DOHH2 (cell line): Measurements from ENCODE around the gene ARHGEF4.

ENCODE experiments used
- H3F3A ChIP-seq: fragments of 200-600 bp; sonication (generic), shearing (Covaris generic); 2 replicates; pipeline ENCODE4 v1.6.0; 2016; ENCODE audit warnings: antibody characterized with exemption, mild to moderate bottlenecking; ENCODE audit not compliant: control insufficient read depth, insufficient read depth
- H3K27ac ChIP-seq: fragments of 200-600 bp; sonication (generic); 2 replicates; pipeline ENCODE4 v1.5.1; 2014; ENCODE audit warnings: low read depth, mild to moderate bottlenecking, low read length, moderate library complexity
- H3K27me3 ChIP-seq: fragments of 200-600 bp; sonication (generic); 2 replicates; pipeline ENCODE4 v1.6.1; 2014; ENCODE audit warnings: mild to moderate bottlenecking, low read length, mixed read lengths; ENCODE audit not compliant: control insufficient read depth
- H3K36me3 ChIP-seq: fragments of 200-600 bp; sonication (generic); 2 replicates; pipeline ENCODE4 v1.6.1; 2014; ENCODE audit warnings: mild to moderate bottlenecking, low read length, moderate library complexity, mixed read lengths; ENCODE audit not compliant: control insufficient read depth
- H3K4me1 ChIP-seq: fragments of 200-600 bp; sonication (generic); 2 replicates; pipeline ENCODE4 v1.6.1; 2014; ENCODE audit warnings: mild to moderate bottlenecking, low read length, mixed read lengths; ENCODE audit not compliant: control insufficient read depth
- H3K4me2 ChIP-seq: fragments of 200-600 bp; sonication (generic); 2 replicates; pipeline ENCODE4 v1.6.0; 2014; ENCODE audit warnings: mild to moderate bottlenecking, low read length, moderate library complexity
- H3K4me3 ChIP-seq: fragments of 200-600 bp; sonication (generic); 2 replicates; pipeline ENCODE4 v1.5.1; 2014; ENCODE audit warnings: mild to moderate bottlenecking, low read length, mixed read lengths
- H3K79me2 ChIP-seq: fragments of 200-600 bp; sonication (generic); 2 replicates; pipeline ENCODE4 v1.6.1; 2014; ENCODE audit warnings: mild to moderate bottlenecking, low read length, mixed read lengths; ENCODE audit not compliant: control insufficient read depth
- H3K9me2 ChIP-seq: fragments of 200-600 bp; sonication (generic); replicated peaks from 2 replicates; pipeline ENCODE4 v1.6.1; 2014; ENCODE audit warnings: mild to moderate bottlenecking, low read length, mixed read lengths; ENCODE audit not compliant: control insufficient read depth
- H3K9me3 ChIP-seq: fragments of 200-600 bp; sonication (generic); 2 replicates; pipeline ENCODE4 v1.6.1; 2014; ENCODE audit warnings: antibody characterized with exemption, low read length, mixed read lengths; ENCODE audit not compliant: control insufficient read depth, insufficient read depth
- H4K20me1 ChIP-seq: fragments of 200-600 bp; sonication (generic); 2 replicates; pipeline ENCODE4 v1.6.0; 2014; ENCODE audit warnings: low read depth, mild to moderate bottlenecking, antibody characterized with exemption, low read length, moderate library complexity; ENCODE audit not compliant: control insufficient read depth, insufficient read depth
- EZH2phosphoT487 ChIP-seq: fragments of 200-600 bp; sonication (generic); IDR thresholded peaks from 2 replicates; pipeline ENCODE4 v1.6.1; 2017; ENCODE audit warnings: borderline replicate concordance, mild to moderate bottlenecking, antibody characterized with exemption, low read length, moderate library complexity, mixed read lengths
- TF ChIP-seq, protein P1 (sequence below): fragments of 200-600 bp; sonication (generic); IDR thresholded peaks from one replicate; pipeline ENCODE4 v1.5.1; 2014; ENCODE audit warnings: antibody characterized with exemption, mild to moderate bottlenecking, low read depth, low read length; ENCODE audit not compliant: poor library complexity, severe bottlenecking

The ARHGEF4 gene

DNA sequence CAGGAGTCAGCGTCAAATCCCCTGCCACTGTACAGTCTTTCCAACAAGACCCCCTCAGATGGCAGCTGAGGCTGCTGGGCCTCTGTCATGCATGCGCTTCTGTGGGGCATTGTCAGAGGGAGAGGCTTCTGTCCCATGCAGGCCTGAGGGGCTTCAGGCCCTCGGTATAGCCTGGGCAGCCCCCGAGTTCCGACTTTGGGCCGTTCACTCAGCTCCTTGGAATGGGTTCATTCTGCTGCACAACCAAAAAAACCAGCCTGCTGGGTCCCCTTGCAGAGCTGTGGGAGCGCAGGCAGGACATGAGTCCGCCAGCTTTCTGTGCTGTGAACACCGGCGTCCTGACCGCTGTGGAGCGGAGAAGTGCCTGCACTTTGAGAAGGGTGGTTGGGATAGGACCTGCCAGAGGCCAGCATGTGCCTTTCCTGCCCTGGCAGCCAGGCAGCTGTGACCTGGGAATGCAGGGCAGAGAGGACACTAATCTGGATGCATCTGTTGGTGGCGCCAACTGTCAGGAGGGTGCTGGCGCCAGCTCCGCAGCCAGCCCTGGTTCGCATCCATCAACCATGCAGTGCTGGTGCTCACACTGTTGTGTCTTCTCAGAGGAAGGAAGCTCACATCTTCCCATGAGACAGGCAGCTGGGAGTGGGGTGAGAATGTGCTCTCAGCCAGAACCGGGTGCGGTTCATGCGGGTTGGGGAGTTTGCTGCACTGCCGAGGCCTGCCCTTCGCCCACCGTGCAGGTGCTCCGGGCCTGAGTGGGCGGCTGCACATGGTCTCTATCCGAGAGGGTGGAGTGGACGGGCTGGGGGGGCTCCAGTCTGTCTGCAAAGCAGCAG lies 14.3 kb downstream of the ARHGEF4 start:
- Histone ChIP-seq H3K27ac (no peak overlapping the region), H3K9me3 (no peaks in the 10 kb centered on the region), H3K4me2 (no peak overlapping the region), H3K27me3 (no peaks in the 10 kb centered on the region), H3K4me3 (no peak overlapping the region), H3F3A (no peaks in the 10 kb centered on the region), H3K9me2 (no peaks in the 10 kb centered on the region), H3K36me3 (no peaks in the 10 kb centered on the region), H4K20me1 (no peaks in the 10 kb centered on the region), H3K79me2 (no peaks in the 10 kb centered on the region), H3K4me1 (no peaks in the 10 kb centered on the region)
- TF ChIP-seq, protein P1, sequence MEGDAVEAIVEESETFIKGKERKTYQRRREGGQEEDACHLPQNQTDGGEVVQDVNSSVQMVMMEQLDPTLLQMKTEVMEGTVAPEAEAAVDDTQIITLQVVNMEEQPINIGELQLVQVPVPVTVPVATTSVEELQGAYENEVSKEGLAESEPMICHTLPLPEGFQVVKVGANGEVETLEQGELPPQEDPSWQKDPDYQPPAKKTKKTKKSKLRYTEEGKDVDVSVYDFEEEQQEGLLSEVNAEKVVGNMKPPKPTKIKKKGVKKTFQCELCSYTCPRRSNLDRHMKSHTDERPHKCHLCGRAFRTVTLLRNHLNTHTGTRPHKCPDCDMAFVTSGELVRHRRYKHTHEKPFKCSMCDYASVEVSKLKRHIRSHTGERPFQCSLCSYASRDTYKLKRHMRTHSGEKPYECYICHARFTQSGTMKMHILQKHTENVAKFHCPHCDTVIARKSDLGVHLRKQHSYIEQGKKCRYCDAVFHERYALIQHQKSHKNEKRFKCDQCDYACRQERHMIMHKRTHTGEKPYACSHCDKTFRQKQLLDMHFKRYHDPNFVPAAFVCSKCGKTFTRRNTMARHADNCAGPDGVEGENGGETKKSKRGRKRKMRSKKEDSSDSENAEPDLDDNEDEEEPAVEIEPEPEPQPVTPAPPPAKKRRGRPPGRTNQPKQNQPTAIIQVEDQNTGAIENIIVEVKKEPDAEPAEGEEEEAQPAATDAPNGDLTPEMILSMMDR = no peak
- TF ChIP-seq EZH2phosphoT487 = no peak

DNA sequence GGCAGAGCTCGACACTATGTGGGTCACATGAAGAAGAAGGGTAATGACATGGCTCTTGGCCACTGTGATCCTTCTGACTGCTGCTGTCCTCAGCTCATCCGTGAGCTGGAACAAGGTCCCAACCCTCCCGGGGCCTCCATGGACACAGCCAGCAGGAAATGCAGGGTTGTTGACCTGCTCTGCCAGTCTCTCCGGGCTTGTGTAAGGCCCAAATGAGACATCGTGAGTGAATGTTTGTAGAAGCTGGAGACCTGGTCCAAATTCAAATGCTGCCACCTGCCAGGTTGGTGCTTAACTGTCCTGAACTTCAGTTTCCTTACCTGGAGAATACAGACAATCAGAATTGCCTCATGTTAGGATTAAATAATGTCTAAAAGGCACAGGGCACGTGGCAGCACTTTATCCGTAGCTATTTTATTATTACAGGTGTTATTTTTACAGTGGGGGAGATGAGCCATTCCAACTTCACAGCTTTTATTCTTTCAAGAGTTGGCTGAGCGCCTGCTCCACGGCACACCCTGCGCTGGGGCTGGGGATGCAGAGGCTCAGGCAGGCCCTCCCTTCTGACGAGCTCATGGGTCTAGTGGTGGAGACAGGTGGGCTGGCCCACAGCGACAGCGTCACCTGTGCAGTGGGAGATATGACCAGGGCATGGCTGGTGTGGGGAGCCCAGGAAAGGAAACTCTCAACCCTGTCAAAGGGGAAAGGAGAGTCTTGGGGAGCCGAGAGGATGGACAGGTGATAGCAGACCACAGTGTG lies 15.1 kb downstream of the ARHGEF4 start:
- H4K20me1 ChIP-seq = no peaks in the 10 kb centered on the region
- H3K27ac ChIP-seq = no peak overlapping the region
- H3K4me2 ChIP-seq = no peak overlapping the region
- no peaks in the 10 kb centered on the region for H3K36me3 ChIP-seq
- H3K9me3 ChIP-seq = no peaks in the 10 kb centered on the region
- no peaks in the 10 kb centered on the region for H3K27me3 ChIP-seq
- H3F3A ChIP-seq = no peaks in the 10 kb centered on the region
- no peak overlapping the region for H3K4me3 ChIP-seq
- TF ChIP-seq, protein P1 = no peak
- no peaks in the 10 kb centered on the region for H3K4me1 ChIP-seq
- no peaks in the 10 kb centered on the region for H3K9me2 ChIP-seq
- H3K79me2 ChIP-seq = no peaks in the 10 kb centered on the region

DNA sequence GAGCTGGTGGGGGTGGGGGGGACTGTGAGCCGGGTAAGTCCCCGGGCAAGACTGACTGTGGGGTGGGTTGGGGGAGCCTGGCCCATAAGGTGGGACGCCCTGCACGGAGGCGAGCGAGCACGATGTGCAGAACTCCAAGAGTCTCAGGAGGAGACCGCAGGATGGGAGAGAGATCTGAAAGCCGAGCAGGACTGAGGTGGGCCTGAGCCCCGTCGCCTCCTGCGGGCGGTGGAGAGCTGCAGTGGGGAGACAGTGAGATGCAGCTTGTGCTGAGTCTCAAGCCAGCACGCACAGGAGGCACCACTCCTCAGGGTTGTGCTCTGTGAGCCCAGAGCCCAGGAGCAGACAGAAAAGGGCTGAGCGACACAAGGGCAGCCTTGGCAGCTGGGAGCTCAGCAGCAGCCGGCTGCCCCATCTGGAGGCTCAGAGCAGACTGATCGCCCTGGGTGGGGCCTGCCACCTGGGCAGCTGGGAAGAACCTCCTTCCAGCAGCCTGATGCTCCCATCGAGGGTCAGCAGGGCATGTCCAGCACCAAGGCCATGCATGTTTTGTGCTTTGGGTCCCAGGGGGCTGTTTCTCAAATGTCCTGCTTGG lies 15.9 kb downstream of the ARHGEF4 start:
- H3K4me2 ChIP-seq = no peak overlapping the region
- no peaks in the 10 kb centered on the region for H3K36me3 ChIP-seq
- H3K27me3 ChIP-seq = no peaks in the 10 kb centered on the region
- no peaks in the 10 kb centered on the region for H4K20me1 ChIP-seq
- H3K4me1 ChIP-seq = no peaks in the 10 kb centered on the region
- no peaks in the 10 kb centered on the region for H3K9me2 ChIP-seq
- no peaks in the 10 kb centered on the region for H3K9me3 ChIP-seq
- no peak overlapping the region for H3K4me3 ChIP-seq
- TF ChIP-seq, protein P1 = no peak
- TF ChIP-seq EZH2phosphoT487 = no peak
- H3K79me2 ChIP-seq = no peaks in the 10 kb centered on the region
- no peak overlapping the region for H3K27ac ChIP-seq
- no peaks in the 10 kb centered on the region for H3F3A ChIP-seq
